GM21576 (cell line): ENCODE measurements around the gene HYOU1.
"Not testable (repeated sequence)": the region's sequence is repeated elsewhere in the genome, so short reads cannot be mapped to it uniquely, and the experiment has no call there.

ENCODE experiments used
- ATAC-seq: cut with Tn5 transposase; IDR thresholded peaks from one replicate; pipeline ENCODE4 v1.9.1; 2021; ENCODE audit warnings: mild to moderate bottlenecking, moderate library complexity; ENCODE audit not compliant: unreplicated experiment

Gene HYOU1

DNA sequence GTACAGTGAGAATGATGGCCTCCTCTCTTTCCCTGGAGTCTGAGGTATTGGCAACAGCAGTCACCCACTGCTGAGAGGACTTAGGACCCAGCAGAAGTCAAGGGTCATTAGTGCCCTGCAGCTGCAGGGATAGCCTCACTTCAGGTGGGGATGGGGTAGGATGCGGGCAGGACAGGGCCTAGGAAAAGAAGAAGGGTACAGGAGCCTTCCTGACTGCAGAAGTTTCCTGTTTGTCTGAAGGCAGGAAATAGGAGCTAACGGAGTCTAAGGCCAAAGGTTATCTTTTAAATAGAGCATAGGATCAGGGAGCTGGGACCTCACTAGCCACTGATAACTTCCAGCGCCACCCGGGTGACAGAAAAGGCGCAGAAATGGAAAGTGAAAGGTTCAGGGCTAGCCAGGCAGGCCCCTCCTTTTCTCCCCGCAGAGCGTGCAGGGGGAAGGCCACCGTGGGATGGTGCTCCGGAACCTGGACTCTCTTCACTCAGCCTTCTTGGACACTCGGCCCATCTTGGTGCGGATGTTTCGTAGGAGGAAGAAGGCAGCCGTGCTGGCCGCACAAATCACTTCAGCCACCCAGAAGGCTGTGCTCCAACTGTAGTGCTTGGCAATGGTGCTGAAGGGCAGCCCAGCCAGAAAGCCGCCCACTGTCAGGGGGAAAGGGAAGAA, 32.4 kb downstream of the HYOU1 start:
- ATAC-seq: no peak

DNA sequence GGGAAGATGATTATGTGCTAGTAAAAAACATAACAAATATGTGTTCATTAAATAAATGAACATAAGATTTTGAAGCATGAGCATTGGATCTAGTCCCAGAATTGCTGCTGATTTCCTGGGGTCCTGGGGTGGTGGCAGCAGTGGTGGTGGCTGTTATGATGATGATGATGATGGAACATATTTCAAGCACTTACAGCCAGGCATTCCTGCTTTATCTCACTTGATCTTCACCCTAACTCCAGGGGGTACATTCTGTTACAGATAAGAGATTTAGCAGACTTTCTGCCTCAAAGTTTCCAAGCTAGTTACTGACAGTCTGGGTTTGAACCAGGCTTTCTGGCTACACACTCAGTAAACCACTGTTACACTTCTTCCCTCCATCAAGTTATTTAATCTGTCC, 33.3 kb downstream of the HYOU1 start:
- no peak for ATAC-seq

- no peak for ATAC-seq
Measured at GRCh38 chr11:119021631-119022030, 35.4 kb downstream of the HYOU1 start.

DNA sequence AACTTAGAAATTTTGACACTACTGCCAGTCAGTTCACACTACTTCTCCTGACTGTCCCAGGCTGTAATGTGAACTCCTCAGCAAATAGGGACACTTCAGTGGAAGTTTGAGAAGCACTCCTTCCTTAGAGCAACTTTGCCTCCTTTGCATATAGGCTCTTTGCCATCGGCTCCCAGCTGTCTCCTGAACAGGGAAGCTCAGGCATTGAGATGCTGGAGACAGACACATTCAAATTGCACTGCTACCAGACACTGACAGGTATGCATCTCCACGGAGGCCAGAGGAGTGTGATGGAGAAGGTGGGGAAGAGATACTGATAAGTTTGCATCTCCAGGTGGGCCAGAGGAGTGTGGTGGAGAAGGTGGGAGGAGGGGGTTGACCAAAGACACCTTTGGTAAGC, 37.0 kb downstream of the HYOU1 start:
- no peak for ATAC-seq

GRCh38 chr11:119018074-119018938, 38.7 kb downstream of the HYOU1 start, which contains the start of the genes RPS25 and TRAPPC4:
Gene RPS25, minus strand, starts transcription at chr11:119018343. Its CDS starts 59 bp downstream, at chr11:119018284.
Gene TRAPPC4, plus strand, starts transcription at chr11:119018766. Its CDS starts 30 bp downstream, at chr11:119018796.
- peak; percentile 76 for ATAC-seq

- ATAC-seq: not testable (repeated sequence)
Measured at GRCh38 chr11:119017377-119017776, 39.6 kb downstream of the HYOU1 start.

DNA sequence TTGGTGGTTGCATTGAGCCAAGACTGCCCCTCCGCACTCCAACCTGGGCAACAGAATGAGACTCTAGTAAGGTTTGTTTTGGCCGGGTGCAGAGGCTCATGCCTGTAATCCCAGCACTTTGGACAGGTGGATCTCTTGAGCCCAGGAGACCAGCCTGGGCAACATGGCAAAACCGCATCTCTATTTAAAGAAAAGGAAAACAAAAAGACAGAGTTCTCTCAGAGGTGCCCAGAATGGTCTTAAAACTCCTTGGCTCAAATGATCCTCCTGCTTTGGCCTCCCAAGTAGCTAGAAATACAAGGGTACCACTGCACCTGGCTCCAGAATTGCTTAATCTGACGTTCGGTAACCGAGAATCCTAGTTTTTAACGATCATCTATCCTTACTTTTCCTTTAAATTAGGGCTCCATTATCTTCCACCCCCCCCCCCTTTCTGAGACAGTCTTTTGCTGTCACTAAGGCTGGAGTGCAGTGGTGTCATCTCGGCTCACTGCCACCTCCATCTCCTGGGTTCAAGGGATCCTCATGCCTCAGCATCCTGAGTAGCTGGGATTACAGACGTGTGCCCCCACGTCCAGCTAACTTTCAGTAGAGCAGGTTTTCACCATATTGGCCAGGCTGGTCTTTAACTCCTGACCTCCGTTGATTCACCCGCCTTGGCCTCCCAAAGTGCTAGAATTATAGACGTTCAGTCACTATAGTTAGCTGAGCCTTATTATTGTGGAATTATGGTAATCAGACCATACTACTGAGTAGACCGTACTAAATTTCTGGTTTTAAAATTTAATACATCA, 40.6 kb downstream of the HYOU1 start:
- no peak for ATAC-seq

DNA sequence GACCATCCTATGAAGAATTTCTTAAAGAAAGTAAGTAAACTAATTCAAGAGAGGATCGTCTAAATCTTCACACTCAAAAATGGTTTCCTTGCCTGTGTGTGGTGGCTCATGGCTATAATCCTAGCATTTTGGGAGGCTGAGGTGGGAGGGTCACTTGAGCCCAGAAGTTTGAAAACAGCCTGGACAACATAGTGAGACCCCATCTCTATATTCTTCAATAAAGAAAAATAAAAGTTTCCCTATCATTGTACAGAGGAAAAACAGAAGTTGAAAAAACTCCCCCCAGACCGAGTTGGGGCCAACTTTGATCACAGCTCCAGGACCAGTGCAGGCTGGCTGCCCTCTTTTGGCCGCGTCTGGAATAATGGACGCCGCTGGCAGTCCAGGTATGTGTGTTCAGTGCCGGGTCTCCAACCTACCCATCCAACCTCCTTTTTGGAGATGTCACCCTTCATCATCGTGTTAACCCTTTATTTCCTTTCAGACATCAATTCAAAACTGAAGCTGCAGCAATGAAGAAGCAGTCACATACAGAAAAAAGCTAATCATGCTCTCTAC, 41.9 kb downstream of the HYOU1 start:
- ATAC-seq: no peak

- ATAC-seq: no peak
Measured at GRCh38 chr11:119014209-119014924, 42.6 kb downstream of the HYOU1 start.

DNA sequence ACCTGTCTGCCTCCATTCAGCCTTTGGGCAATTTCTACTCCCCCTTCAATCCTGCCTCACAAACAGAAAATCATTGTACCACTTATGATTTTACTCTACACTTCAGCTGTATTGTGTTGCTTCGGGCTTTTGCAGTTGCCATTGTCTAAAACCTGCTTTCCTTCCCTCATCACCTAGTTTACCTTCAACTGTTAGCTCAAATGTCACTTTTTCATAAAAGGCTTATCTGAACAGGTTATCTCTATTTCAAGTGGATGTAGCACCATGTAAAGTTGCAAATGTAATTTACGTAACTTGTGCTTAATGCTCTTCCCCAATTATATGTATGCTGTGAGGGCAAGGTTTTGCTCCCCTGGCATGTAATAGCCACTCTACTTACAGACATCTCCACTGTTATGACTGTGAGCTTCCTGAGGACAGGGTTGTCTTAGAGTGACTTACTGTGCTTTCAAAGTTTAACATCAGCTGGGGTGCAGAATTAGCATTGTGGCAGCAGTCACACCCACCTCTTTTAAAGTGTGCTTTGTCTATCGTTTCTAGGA, 44.3 kb downstream of the HYOU1 start:
- ATAC-seq: no peak

DNA sequence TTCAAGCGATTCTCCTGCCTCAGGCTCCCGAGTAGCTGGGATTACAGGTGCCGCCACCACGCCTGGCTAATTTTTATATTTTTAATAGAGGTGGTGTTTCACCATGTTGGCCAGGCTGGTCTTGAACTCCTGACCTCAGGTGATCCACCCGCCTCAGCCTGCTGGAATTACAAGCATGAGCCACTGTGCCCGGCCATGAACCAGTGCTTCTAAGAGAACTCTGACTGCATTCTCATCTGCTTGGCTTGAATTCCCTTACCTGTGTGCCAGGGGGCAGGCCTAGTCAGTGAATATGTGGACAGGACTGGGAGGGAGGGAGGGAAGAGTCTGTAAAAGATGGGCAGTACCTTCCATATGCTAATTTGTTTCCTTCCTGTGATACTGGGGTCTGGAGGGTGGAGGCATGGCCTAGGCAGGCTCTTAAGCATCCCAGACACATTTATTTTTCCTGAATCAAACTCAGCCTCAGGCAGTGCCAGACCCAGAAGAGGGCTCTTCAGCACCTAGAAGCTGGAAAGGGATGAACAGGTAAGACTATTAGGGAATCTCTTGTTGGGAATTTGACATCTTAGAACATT, 45.4 kb downstream of the HYOU1 start:
- ATAC-seq: no peak

DNA sequence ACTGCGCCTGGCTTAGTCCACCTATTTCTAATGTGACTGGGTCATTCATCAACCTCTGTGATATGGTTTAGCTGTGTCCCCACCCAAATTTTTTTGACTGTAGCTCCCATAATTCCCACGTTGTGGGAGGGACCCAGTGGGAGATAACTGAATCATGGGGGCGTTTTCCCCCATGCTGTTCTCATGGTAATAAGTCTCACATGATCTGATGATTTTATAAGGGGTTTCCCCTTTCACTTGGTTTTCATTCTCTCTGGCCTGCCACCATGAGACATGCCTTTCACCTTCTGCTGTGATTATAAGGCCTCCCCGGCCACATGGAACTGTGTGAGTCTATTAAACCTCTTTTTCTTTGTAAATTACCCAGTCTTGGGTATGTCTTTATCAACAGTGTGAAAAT, 50.3 kb downstream of the HYOU1 start:
- ATAC-seq: no peak

- no peak for ATAC-seq
Measured at GRCh38 chr11:119000906-119001305, 56.1 kb downstream of the HYOU1 start.

GRCh38 chr11:118998822-118999221, 58.2 kb downstream of the HYOU1 start:
- no peak for ATAC-seq

DNA sequence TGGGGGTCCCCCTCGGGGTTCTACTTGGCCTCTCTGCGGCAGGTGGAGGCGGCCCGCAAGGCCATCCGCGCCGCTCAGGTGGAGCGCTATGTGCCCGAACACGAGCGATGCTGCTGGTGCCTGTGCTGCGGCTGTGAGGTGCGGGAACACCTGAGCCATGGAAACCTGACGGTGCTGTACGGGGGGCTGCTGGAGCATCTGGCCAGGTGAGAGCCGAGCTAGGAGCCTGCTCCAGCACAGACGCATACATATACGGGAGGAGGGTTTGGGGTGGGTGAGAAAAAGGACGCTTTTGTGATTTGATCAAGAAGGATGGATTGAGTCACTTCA, 58.7 kb downstream of the HYOU1 start:
- peak; percentile 17 for ATAC-seq

DNA sequence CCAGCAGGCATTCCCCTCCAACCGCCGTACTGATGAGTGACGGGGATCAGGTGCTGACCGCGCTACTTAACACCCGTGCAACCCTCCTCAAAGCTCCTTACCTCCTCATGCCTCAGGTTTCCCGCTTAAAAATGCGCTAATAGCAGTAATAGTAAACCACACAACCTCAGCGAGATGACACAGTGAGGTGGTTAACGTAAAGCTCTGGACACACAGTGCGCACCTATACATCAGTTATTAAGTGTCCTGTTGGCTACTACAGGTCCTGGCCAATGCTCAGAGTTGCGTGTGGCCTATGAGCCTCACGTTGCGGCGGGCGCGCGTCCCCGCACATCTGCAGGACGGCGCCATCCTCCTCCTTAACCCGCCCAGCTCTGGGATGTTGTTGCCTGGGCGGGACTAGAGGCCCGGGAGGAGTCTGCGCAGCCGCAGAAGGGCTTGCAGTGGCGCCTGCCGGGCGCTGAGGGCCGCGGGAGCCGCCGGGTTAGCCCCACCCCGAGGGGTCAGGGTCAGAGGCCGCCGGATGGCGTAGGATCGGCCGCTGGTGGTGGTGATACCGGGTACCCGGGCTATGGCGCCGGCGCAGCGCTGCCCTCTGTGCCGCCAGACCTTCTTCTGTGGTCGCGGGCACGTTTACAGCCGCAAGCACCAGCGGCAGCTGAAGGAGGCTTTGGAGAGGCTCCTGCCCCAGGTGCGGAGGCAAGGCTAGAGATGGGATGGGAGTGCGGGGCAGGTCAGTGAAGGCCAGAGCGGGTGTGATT, 59.2 kb downstream of the HYOU1 start, which contains the start of gene CENATAC:
Gene CENATAC, plus strand, starts transcription at position 512 of the 761 bp plus-strand sequence. Its CDS starts 60 bp downstream, at position 572.
- peak; percentile 90 for ATAC-seq

DNA sequence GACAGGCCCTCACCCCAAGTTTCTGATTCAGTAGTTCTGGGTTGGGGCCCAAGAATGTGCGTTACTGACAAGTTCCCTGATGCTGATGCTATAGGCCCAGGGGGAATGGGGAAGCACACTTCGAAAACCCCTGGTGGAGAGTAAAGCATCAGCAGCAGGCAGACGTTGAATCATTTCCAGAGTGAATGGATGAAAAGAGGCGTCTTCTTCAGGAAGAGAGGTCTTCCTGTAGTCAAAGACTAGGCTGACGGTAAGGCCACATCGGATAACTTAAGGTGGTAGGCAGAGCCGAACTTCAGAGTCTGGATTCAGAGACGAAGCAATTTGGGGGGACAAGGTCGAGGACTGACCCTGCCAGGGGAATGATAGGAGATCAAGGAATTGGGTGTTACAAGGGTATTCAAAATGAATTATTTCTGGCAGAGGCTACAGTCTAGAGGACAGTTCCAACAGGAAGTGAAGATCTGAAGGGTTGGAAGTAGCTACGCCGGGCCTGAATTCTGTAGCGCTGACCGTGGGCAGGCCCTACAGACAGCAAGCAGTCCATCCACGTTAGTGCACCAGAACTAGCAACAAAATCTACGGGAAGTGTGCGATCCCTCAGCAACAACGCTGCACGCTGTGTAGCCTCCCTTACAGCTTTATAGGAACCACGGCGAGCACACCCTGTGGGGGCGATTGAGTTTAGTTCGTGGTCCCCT, 59.9 kb downstream of the HYOU1 start:
- ATAC-seq: peak; percentile 11
